HuH-7.5 (cell line): ENCODE measurements around the gene HOXB1.
"Not testable (repeated sequence)": the region's sequence is repeated elsewhere in the genome, so short reads cannot be mapped to it uniquely, and the experiment has no call there.

Experiments
- DNase-seq: peaks from one replicate; pipeline ENCODE4 v3.0.0; 2011; ENCODE audit warnings: low spot score

Gene HOXB1

GRCh38 chr17:48494335-48494734, 36.5 kb downstream of the HOXB1 start:
- no peak for DNase-seq

- DNase-seq = peak; percentile 64
Observed at GRCh38 chr17:48492401-48493298, 38.2 kb downstream of the HOXB1 start.

GRCh38 chr17:48491527-48492273, 39.1 kb downstream of the HOXB1 start:
- no peak for DNase-seq

- DNase-seq = no peak
Observed at GRCh38 chr17:48490451-48490892, 40.3 kb downstream of the HOXB1 start.

GRCh38 chr17:48489781-48490180, 41.0 kb downstream of the HOXB1 start:
- DNase-seq = no peak

- DNase-seq = no peak
Observed at GRCh38 chr17:48488548-48489106, 42.2 kb downstream of the HOXB1 start.

GRCh38 chr17:48487221-48487620, 43.6 kb downstream of the HOXB1 start:
- DNase-seq = no peak

- no peak for DNase-seq
Observed at GRCh38 chr17:48486557-48486956, 44.3 kb downstream of the HOXB1 start.

- no peak for DNase-seq
Observed at GRCh38 chr17:48484850-48485249, 46.0 kb downstream of the HOXB1 start.

- DNase-seq = no peak
Observed at GRCh38 chr17:48484256-48484655, 46.6 kb downstream of the HOXB1 start.

GRCh38 chr17:48483471-48484131, 47.2 kb downstream of the HOXB1 start:
- no peak for DNase-seq

- DNase-seq = no peak
Observed at GRCh38 chr17:48483004-48483403, 47.8 kb downstream of the HOXB1 start.

- DNase-seq = not testable (repeated sequence)
Observed at GRCh38 chr17:48482301-48482700, 48.5 kb downstream of the HOXB1 start.

GRCh38 chr17:48479014-48479402, 51.8 kb downstream of the HOXB1 start:
- DNase-seq = no peak
